OCI-LY7 (cell line): Measurements from ENCODE around the gene ORM2. TPM values are rescaled to one million over a fixed set of nuclear protein-coding genes. Genes with fewer than 3 reads are reported as not detected.

Experiments
- BruUV-seq: library from RNA; stranded (reverse); fragments of 400-500 nt; replicated peaks from 2 replicates; lab custom pipeline; 2021; lab: Mats Ljungman, UMichigan
- CTCF ChIA-PET: fragments of 300-600 bp; sonication (Branson Sonifier 250); formaldehyde crosslinking; loops from one replicate; lab custom pipeline; 2022; ENCODE audit warnings: antibody characterized with exemption; ENCODE audit not compliant: unreplicated experiment; lab: Charles Lee
- POLR2A ChIA-PET: fragments of 300-600 bp; sonication (Branson Sonifier 250); formaldehyde crosslinking; loops from one replicate; lab custom pipeline; 2022; ENCODE audit warnings: antibody characterized with exemption; lab: Charles Lee
- DNase-seq: peaks from one replicate; pipeline ENCODE4 v3.0.0-alpha.2; 2015; ENCODE audit warnings: low spot score
- H2AFZ ChIP-seq: fragments of 200-600 bp; sonication (generic), shearing (Covaris generic); 2 replicates; pipeline ENCODE4 v1.6.1; 2014; ENCODE audit warnings: mild to moderate bottlenecking, antibody characterized with exemption, low read length, moderate library complexity
- H3K27ac ChIP-seq: fragments of 200-600 bp; sonication (generic); 2 replicates; pipeline ENCODE4 v1.5.1; 2014; ENCODE audit warnings: mixed run types, low read depth, mild to moderate bottlenecking, moderate library complexity, low read length, inconsistent platforms; ENCODE audit not compliant: poor library complexity, severe bottlenecking
- H3K36me3 ChIP-seq: fragments of 200-600 bp; sonication (generic); 2 replicates; pipeline ENCODE4 v1.6.1; 2014; ENCODE audit warnings: mild to moderate bottlenecking, antibody characterized with exemption, low read length, moderate library complexity, mixed read lengths; ENCODE audit not compliant: insufficient read depth
- H3K4me1 ChIP-seq: fragments of 200-600 bp; sonication (generic); 2 replicates; pipeline ENCODE4 v1.5.1; 2014; ENCODE audit warnings: mild to moderate bottlenecking, low read length; ENCODE audit not compliant: insufficient read depth, poor library complexity, severe bottlenecking
- H3K4me2 ChIP-seq: fragments of 200-600 bp; sonication (generic); 2 replicates; pipeline ENCODE4 v1.6.1; 2014; ENCODE audit warnings: mild to moderate bottlenecking, low read length
- H3K4me3 ChIP-seq: fragments of 200-600 bp; sonication (generic); 2 replicates; pipeline ENCODE4 v1.5.1; 2014; ENCODE audit warnings: mild to moderate bottlenecking, low read depth, low read length; ENCODE audit not compliant: poor library complexity, severe bottlenecking
- H3K79me2 ChIP-seq: fragments of 200-600 bp; sonication (generic); 2 replicates; pipeline ENCODE4 v1.6.1; 2016; ENCODE audit warnings: low read depth, mild to moderate bottlenecking, low read length, moderate library complexity, mixed read lengths; ENCODE audit not compliant: insufficient read depth
- H3K9me2 ChIP-seq: fragments of 200-600 bp; sonication (generic); 2 replicates; pipeline ENCODE4 v1.6.1; 2016; ENCODE audit warnings: mild to moderate bottlenecking, low read length, mixed read lengths; ENCODE audit not compliant: insufficient read depth
- H3K9me3 ChIP-seq: fragments of 200-600 bp; sonication (generic); 2 replicates; pipeline ENCODE4 v1.6.1; 2014; ENCODE audit warnings: mild to moderate bottlenecking, mixed run types, low read length, mixed read lengths
- H4K20me1 ChIP-seq: fragments of 200-600 bp; sonication (generic); 2 replicates; pipeline ENCODE4 v1.6.1; 2014; ENCODE audit warnings: mild to moderate bottlenecking, antibody characterized with exemption, low read length, moderate library complexity, mixed read lengths; ENCODE audit not compliant: insufficient read depth
- CTCF ChIP-seq: fragments of 200-600 bp; sonication (generic); conservative IDR thresholded peaks from 2 replicates; pipeline ENCODE4 v1.5.1; 2014; ENCODE audit warnings: mild to moderate bottlenecking, antibody characterized with exemption, low read length, moderate library complexity, mixed read lengths
- EZH2phosphoT487 ChIP-seq: fragments of 200-600 bp; sonication (generic); IDR thresholded peaks from 2 replicates; pipeline ENCODE4 v1.6.1; 2018; ENCODE audit warnings: low read depth, borderline replicate concordance, mild to moderate bottlenecking, mixed run types, antibody characterized with exemption, low read length, moderate library complexity, mixed read lengths
- intact Hi-C: fragments of 100-400 bp; cut with micrococcal nuclease; formaldehyde crosslinking; loops from one replicate; pipeline ENCODE4 v1.10.0; 2022; ENCODE audit not compliant: unreplicated experiment
- total RNA-seq, 2 experiments: library from RNA; depleted of rRNA in 1 of 2; stranded (reverse); fragments of >200 nt in 1 of 2; shearing (Covaris generic) in 1 of 2; gene quantifications; 2 replicates each; pipeline ENCODE4 v1.2.3, GENCODE V29; 2014 to 2022

The ORM2 gene
- total RNA-seq, 2 experiments from 2014 or later: not detected

GRCh38 chr9:114371973-114372917, 42.6 kb downstream of the ORM2 start:
- Histone ChIP-seq H3K4me2 (peak overlapping the region; percentile 79), H3K36me3 (peaks cover 85% of the 10 kb centered on the region), H3K9me3 (no peaks in the 10 kb centered on the region), H3K27ac (peak overlapping the region; percentile 99), H4K20me1 (no peaks in the 10 kb centered on the region), H3K9me2 (no peaks in the 10 kb centered on the region), H3K79me2 (peaks cover 60% of the 10 kb centered on the region), H3K4me3 (peak overlapping the region; percentile 56), H2AFZ (no peak overlapping the region), H3K4me1 (peaks cover 96% of the 10 kb centered on the region)
- CTCF ChIA-PET: interaction anchor here (0.8 to 1.3 kb wide), 2 partner anchors 16 to 18 kb away, joined by 9 to 14 read pairs; partner anchors contain the start of gene AKNA
- POLR2A ChIA-PET: interaction anchor here (0.9 to 12.9 kb wide), 7 partner anchors 10 to 538 kb away, joined by 3 to 275 read pairs (median 3); partner anchors contain the start of gene AKNA
- TF ChIP-seq EZH2phosphoT487 (no peak), CTCF (no peak)
- peak; percentile 81 for DNase-seq
- BruUV-seq: no TSS peak
- intact Hi-C loops: loop anchor here (1.0 to 10.0 kb wide), 4 partner anchors 8 to 957 kb away; partner anchors contain the start of genes C9orf43 and POLE3

GRCh38 chr9:114372921-114373448, 43.3 kb downstream of the ORM2 start:
- no peaks in the 10 kb centered on the region for H3K9me3 ChIP-seq
- TF ChIP-seq EZH2phosphoT487 (no peak), CTCF (no peak)
- ChIA-PET POLR2A (interaction anchor here (0.7 to 12.9 kb wide), 8 partner anchors 8 to 537 kb away, joined by 3 to 275 read pairs (median 3); partner anchors contain the start of gene AKNA), CTCF (interaction anchor here (0.8 to 1.1 kb wide), 2 partner anchors 14 to 16 kb away, joined by 3 read pairs; no protein-coding TSS in a partner anchor)
- H3K27ac ChIP-seq: peak overlapping the region; percentile 99
- peaks cover 94% of the 10 kb centered on the region for H3K4me1 ChIP-seq
- H3K4me3 ChIP-seq: peak overlapping the region; percentile 56
- intact Hi-C loops: loop anchor here (1.0 to 10.0 kb wide), 6 partner anchors 9 to 958 kb away; partner anchors contain the start of genes C9orf43 and POLE3
- DNase-seq: peak; percentile 99
- H3K4me2 ChIP-seq: peak overlapping the region; percentile 79
- peaks cover 85% of the 10 kb centered on the region for H3K36me3 ChIP-seq
- H3K9me2 ChIP-seq: no peaks in the 10 kb centered on the region
- peaks cover 63% of the 10 kb centered on the region for H3K79me2 ChIP-seq
- no peak overlapping the region for H2AFZ ChIP-seq
- no peaks in the 10 kb centered on the region for H4K20me1 ChIP-seq
- no TSS peak for BruUV-seq
